HAP-1 (cell line): ENCODE results near the gene CCDC33.

Experiments used
- DNase-seq, 2 experiments: peaks; one replicate each; pipeline ENCODE4 v3.0.0-alpha.2; 2016 to 2020; ENCODE audit warnings: low spot score in 2 of 2
- H3K27me3 ChIP-seq: fragments of 250-450 bp; sonication (Bioruptor Pico); 2 replicates; pipeline ENCODE4 v1.5.1; 2020; ENCODE audit warnings: low read depth, mild to moderate bottlenecking, moderate library complexity
- H3K36me3 ChIP-seq: fragments of 250-450 bp; sonication (Bioruptor Pico); replicated peaks from 2 replicates; pipeline ENCODE4 v1.5.1; 2020; ENCODE audit warnings: mild to moderate bottlenecking
- H3K4me1 ChIP-seq: fragments of 250-450 bp; sonication (Bioruptor Pico); 2 replicates; pipeline ENCODE4 v1.5.1; 2020; ENCODE audit warnings: mild to moderate bottlenecking
- H3K4me3 ChIP-seq: fragments of 250-450 bp; sonication (Bioruptor Pico); 2 replicates; pipeline ENCODE4 v1.5.1; 2020; ENCODE audit warnings: mild to moderate bottlenecking, moderate library complexity
- H3K9me3 ChIP-seq: fragments of 250-450 bp; sonication (Bioruptor Pico); 2 replicates; pipeline ENCODE4 v1.5.1; 2020; ENCODE audit warnings: mild to moderate bottlenecking, moderate library complexity
- in situ Hi-C: fragments of 300-500 bp; cut with MboI; formaldehyde crosslinking; loops from 3 replicates; pipeline ENCODE4 v1.14.3; 2020; ENCODE audit warnings: low sequenced_read_pairs, inconsistent platforms, mixed read lengths

The CCDC33 gene

GRCh38 chr15:74385733-74386132 is 149.6 kb downstream of the CCDC33 start:
- no peak overlapping the region for H3K4me3 ChIP-seq
- in situ Hi-C loops, result loop anchor here (10.0 kb wide), 1 partner anchor 99 kb away; no protein-coding TSS in a partner anchor
- no peaks in the 10 kb centered on the region for H3K9me3 ChIP-seq
- H3K27me3 ChIP-seq, result no peaks in the 10 kb centered on the region
- no peaks in the 10 kb centered on the region; the same call in 1 of the 2 replicates for H3K4me1 ChIP-seq
- DNase-seq, result no peak
- no peaks in the 10 kb centered on the region for H3K36me3 ChIP-seq
